HL-60 (cell line): ENCODE results near the gene TUBB8.

ENCODE experiments used
- DNase-seq, 2 experiments: peaks; one replicate each; pipeline ENCODE4 v3.0.0-alpha.2; 2010 to 2020; ENCODE audit warnings: low read depth in 1 of 2, low spot score in 1 of 2
- H3K27ac ChIP-seq: fragments of 250-450 bp; sonication (Bioruptor Pico); replicated peaks from 2 replicates; pipeline ENCODE4 v1.5.1; 2020; ENCODE audit warnings: mild to moderate bottlenecking, moderate library complexity
- H3K27me3 ChIP-seq: fragments of 250-450 bp; sonication (Bioruptor Pico); 2 replicates; pipeline ENCODE4 v1.5.1; 2021; ENCODE audit warnings: mild to moderate bottlenecking, moderate library complexity; ENCODE audit not compliant: insufficient read depth, poor library complexity, severe bottlenecking
- H3K4me3 ChIP-seq: replicated peaks from 2 replicates; pipeline ENCODE4 v1.5.1; 2011; ENCODE audit warnings: mild to moderate bottlenecking, control low read depth, low read length; ENCODE audit not compliant: insufficient read depth
- GABPA ChIP-seq: IDR thresholded peaks from 2 replicates; pipeline ENCODE4 v1.6.1; 2012; ENCODE audit warnings: low read depth
- POLR2AphosphoS5 ChIP-seq: IDR thresholded peaks from 2 replicates; pipeline ENCODE4 v1.6.1; 2012; ENCODE audit warnings: low read depth
- REST ChIP-seq: IDR thresholded peaks from 2 replicates; pipeline ENCODE4 v1.6.1; 2012; ENCODE audit warnings: low read depth; ENCODE audit not compliant: insufficient replicate concordance
- SPI1 ChIP-seq: IDR thresholded peaks from 2 replicates; pipeline ENCODE4 v1.6.1; 2012; ENCODE audit warnings: low read depth, mild to moderate bottlenecking, borderline replicate concordance
- TF ChIP-seq, protein P1 (sequence below): IDR thresholded peaks from one replicate; pipeline ENCODE4 v1.5.1; 2011; ENCODE audit warnings: low read length, control low read depth, inconsistent platforms; ENCODE audit not compliant: insufficient read depth

TUBB8 gene

GRCh38 chr10:94613-95012 is 45.5 kb upstream of the TUBB8 start:
- no peak overlapping the region for H3K27ac ChIP-seq
- no peak overlapping the region for H3K4me3 ChIP-seq
- TF ChIP-seq REST (no peak), SPI1 (no peak), POLR2AphosphoS5 (no peak), GABPA (no peak)
- TF ChIP-seq, protein P1, sequence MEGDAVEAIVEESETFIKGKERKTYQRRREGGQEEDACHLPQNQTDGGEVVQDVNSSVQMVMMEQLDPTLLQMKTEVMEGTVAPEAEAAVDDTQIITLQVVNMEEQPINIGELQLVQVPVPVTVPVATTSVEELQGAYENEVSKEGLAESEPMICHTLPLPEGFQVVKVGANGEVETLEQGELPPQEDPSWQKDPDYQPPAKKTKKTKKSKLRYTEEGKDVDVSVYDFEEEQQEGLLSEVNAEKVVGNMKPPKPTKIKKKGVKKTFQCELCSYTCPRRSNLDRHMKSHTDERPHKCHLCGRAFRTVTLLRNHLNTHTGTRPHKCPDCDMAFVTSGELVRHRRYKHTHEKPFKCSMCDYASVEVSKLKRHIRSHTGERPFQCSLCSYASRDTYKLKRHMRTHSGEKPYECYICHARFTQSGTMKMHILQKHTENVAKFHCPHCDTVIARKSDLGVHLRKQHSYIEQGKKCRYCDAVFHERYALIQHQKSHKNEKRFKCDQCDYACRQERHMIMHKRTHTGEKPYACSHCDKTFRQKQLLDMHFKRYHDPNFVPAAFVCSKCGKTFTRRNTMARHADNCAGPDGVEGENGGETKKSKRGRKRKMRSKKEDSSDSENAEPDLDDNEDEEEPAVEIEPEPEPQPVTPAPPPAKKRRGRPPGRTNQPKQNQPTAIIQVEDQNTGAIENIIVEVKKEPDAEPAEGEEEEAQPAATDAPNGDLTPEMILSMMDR = no peak
- no peak for DNase-seq
- no peaks in the 10 kb centered on the region for H3K27me3 ChIP-seq

- no peak for DNase-seq
- no peak overlapping the region for H3K27ac ChIP-seq
- no peaks in the 10 kb centered on the region for H3K27me3 ChIP-seq
- no peak overlapping the region for H3K4me3 ChIP-seq
- TF ChIP-seq GABPA = no peak
- no peak for TF ChIP-seq POLR2AphosphoS5
- no peak for TF ChIP-seq REST
- no peak for TF ChIP-seq SPI1
- TF ChIP-seq, protein P1 = no peak
These were observed 43.8 kb upstream of the TUBB8 start for GRCh38 chr10:92846-93245.

DNA sequence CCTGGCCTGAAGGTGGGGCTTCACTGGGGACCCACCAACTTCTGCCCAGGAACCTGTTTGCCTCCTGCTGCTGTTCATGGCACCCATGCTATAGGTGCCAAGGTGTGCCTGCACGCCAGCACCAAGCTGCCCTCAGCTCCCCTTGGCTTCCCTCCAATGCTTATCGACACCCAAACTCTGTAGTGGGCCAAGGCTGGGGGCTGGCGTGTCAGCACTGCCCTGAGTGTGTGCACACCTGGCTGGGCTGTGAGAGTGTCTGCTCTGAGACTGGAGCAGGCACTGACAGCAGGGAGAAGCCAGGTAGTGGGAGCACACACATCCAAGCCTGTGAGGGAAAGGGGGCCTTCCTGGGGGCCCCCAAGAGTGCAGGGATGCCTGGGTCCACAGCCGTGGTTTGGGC is 43.1 kb upstream of the TUBB8 start:
- Histone ChIP-seq H3K27me3 (no peaks in the 10 kb centered on the region), H3K27ac (no peak overlapping the region), H3K4me3 (no peak overlapping the region)
- no peak for DNase-seq
- TF ChIP-seq POLR2AphosphoS5 = no peak
- no peak for TF ChIP-seq SPI1
- no peak for TF ChIP-seq GABPA
- no peak for TF ChIP-seq REST
- TF ChIP-seq, protein P1 = no peak
